Measurements from ENCODE around the gene SLC35A5. TPM values are rescaled to one million over a fixed set of nuclear protein-coding genes. Genes with fewer than 3 reads are reported as not detected.

SLC35A5 gene
- total and polyA plus RNA-seq, 9 of the 15 experiments (the other 6 are each of a cell fraction or from before 2014, with no cell fraction given) = 4.0 to 13.0 (median 9.7) TPM

- no peaks in the 10 kb centered on the region for H3K36me3 ChIP-seq (ENCODE audit: control insufficient read depth, insufficient read depth, low read length)
- CTCF ChIA-PET (ENCODE audit: low intra/inter-chr PET ratio) = no interaction called here
- H3K4me3 ChIP-seq = no peak overlapping the region
- no peaks in the 10 kb centered on the region for H4K20me1 ChIP-seq (replicated peaks; ENCODE audit: control insufficient read depth, insufficient read depth, low read length)
- 12% methylated on average over 2 of the region's 3 CpGs for WGBS (ENCODE audit: insufficient coverage, low coverage, missing lambda C conversion rate)
- H3K79me2 ChIP-seq (ENCODE audit: control insufficient read depth, insufficient read depth, low read length) = no peaks in the 10 kb centered on the region
- H3K27ac ChIP-seq (ENCODE audit: extremely low read depth, low read depth, low read length) = no peak overlapping the region
- POLR2A ChIA-PET = no interaction called here
- ATAC-seq (no peak), FAIRE-seq (no peak), DNase-seq (ENCODE audit: extremely low read depth in 1 of 4, low spot score in 3 of 4) (no peak)
- no TSS peak for BruUV-seq (replicated peaks)
- no peak overlapping the region for H3K9ac ChIP-seq (ENCODE audit: insufficient read depth in 1 of 2, low read depth in 2 of 2, low read length in 2 of 2)
- TF ChIP-seq CEBPB (tag; IDR thresholded peaks at IDR 0.05) = no peak
- no peak for TF ChIP-seq MECOM (CRISPR knock-in tag; IDR thresholded peaks at IDR 0.05)
- no peak for TF ChIP-seq RBFOX2 (IDR thresholded peaks at IDR 0.05; ENCODE audit: low read depth, low read length)
- TF ChIP-seq AFF1 (IDR thresholded peaks at IDR 0.05; ENCODE audit: low read depth in 1 of 2, partially characterized antibody in 2 of 2) = no peak
- TF ChIP-seq ATF6 (CRISPR knock-in tag; IDR thresholded peaks at IDR 0.05) = no peak
- TF ChIP-seq TEAD4 (IDR thresholded peaks at IDR 0.05; ENCODE audit: low read length) = no peak
- no peak for TF ChIP-seq TEAD4 (CRISPR knock-in tag; IDR thresholded peaks at IDR 0.05; ENCODE audit: borderline replicate concordance)
- no peak for TF ChIP-seq SMAD3 (CRISPR knock-in tag; conservative IDR thresholded peaks at IDR 0.05)
- no peak for TF ChIP-seq KDM5B (IDR thresholded peaks at IDR 0.05; ENCODE audit: insufficient replicate concordance, low read depth, low read length)
- no peak for TF ChIP-seq EWSR1 (IDR thresholded peaks at IDR 0.05; ENCODE audit: borderline replicate concordance, low read depth, partially characterized antibody)
- no peak for TF ChIP-seq ZZZ3 (IDR thresholded peaks at IDR 0.05)
- TF ChIP-seq NFYB (IDR thresholded peaks at IDR 0.05; ENCODE audit: extremely low read depth, insufficient read length) = no peak
- H3K9me3 ChIP-seq (replicated peaks; ENCODE audit: control insufficient read depth, insufficient read depth, low read depth, low read length) = no peaks in the 10 kb centered on the region
- no peaks in the 10 kb centered on the region for H3K4me1 ChIP-seq (replicated peaks in 1 of 2; ENCODE audit: control insufficient read depth in 2 of 2, insufficient read depth in 2 of 2, low read length in 2 of 2)
- intact Hi-C loops (cut with micrococcal nuclease) = no loop called here
- H3K4me2 ChIP-seq (ENCODE audit: insufficient read depth, low read length) = no peak overlapping the region
- no peaks in the 10 kb centered on the region for H3K9me1 ChIP-seq (ENCODE audit: control insufficient read depth, insufficient read depth, low read length)
- no peaks in the 10 kb centered on the region; a peak in 1 of 5 replicates for H3K27me3 ChIP-seq (ENCODE audit: control insufficient read depth in 2 of 2, insufficient read depth in 2 of 2, low read length in 2 of 2)
- in situ Hi-C loops (cut with MboI) = loop anchor here (25.0 kb wide), 1 partner anchor 629 kb away; no protein-coding TSS in a partner anchor
- H2AFZ ChIP-seq (ENCODE audit: low read depth, low read length) = no peak overlapping the region
These were observed 71.3 kb downstream of the SLC35A5 start for GRCh38 chr3:112633191-112633590.

Data from K562 (cell line).